ENCODE measurements around the gene PRSS12.

PRSS12 gene

GRCh38 chr4:118338981-118339765 is 13.6 kb downstream of the PRSS12 start:
- Histone ChIP-seq H3K9me3 (ENCODE audit: low read length) (no peaks in the 10 kb centered on the region), H3K4me3 (ENCODE audit: low read depth in 1 of 2, low read length in 2 of 2) (no peak overlapping the region), H3K27ac (ENCODE audit: low read depth, low read length) (no peak overlapping the region), H3K9ac (ENCODE audit: low read length) (no peak overlapping the region), H3K36me3 (ENCODE audit: insufficient read depth, low read length) (no peaks in the 10 kb centered on the region), H3K27me3 (ENCODE audit: control insufficient read depth in 1 of 2, insufficient read depth in 2 of 2, low read length in 2 of 2) (no peaks in the 10 kb centered on the region), H3K4me1 (ENCODE audit: insufficient read depth, low read length) (no peaks in the 10 kb centered on the region)

GRCh38 chr4:118338518-118338917 is 14.3 kb downstream of the PRSS12 start:
- no peak overlapping the region for H3K27ac ChIP-seq (ENCODE audit: low read depth, low read length)
- no peaks in the 10 kb centered on the region for H3K36me3 ChIP-seq (ENCODE audit: insufficient read depth, low read length)
- H3K9me3 ChIP-seq (ENCODE audit: low read length) = no peaks in the 10 kb centered on the region
- no peaks in the 10 kb centered on the region for H3K27me3 ChIP-seq (ENCODE audit: control insufficient read depth in 1 of 2, insufficient read depth in 2 of 2, low read length in 2 of 2)
- no peaks in the 10 kb centered on the region for H3K4me1 ChIP-seq (ENCODE audit: insufficient read depth, low read length)
- no peak overlapping the region for H3K9ac ChIP-seq (ENCODE audit: low read length)
- no peak overlapping the region for H3K4me3 ChIP-seq (ENCODE audit: low read depth in 1 of 2, low read length in 2 of 2)

- Histone ChIP-seq H3K4me1 (ENCODE audit: insufficient read depth, low read length) (no peaks in the 10 kb centered on the region), H3K27me3 (ENCODE audit: control insufficient read depth in 1 of 2, insufficient read depth in 2 of 2, low read length in 2 of 2) (no peaks in the 10 kb centered on the region), H3K27ac (ENCODE audit: low read depth, low read length) (no peak overlapping the region), H3K36me3 (ENCODE audit: insufficient read depth, low read length) (no peaks in the 10 kb centered on the region), H3K9me3 (ENCODE audit: low read length) (no peaks in the 10 kb centered on the region), H3K4me3 (ENCODE audit: low read depth in 1 of 2, low read length in 2 of 2) (no peak overlapping the region), H3K9ac (ENCODE audit: low read length) (no peak overlapping the region)
Observed at GRCh38 chr4:118337954-118338353, 14.8 kb downstream of the PRSS12 start.

GRCh38 chr4:118335774-118336173 is 17.0 kb downstream of the PRSS12 start:
- Histone ChIP-seq H3K27ac (ENCODE audit: low read depth, low read length) (no peak overlapping the region), H3K4me3 (ENCODE audit: low read depth in 1 of 2, low read length in 2 of 2) (no peak overlapping the region)

GRCh38 chr4:118335324-118335723 is 17.5 kb downstream of the PRSS12 start:
- Histone ChIP-seq H3K27ac (ENCODE audit: low read depth, low read length) (no peak overlapping the region), H3K9me3 (ENCODE audit: low read length) (no peaks in the 10 kb centered on the region), H3K4me1 (ENCODE audit: insufficient read depth, low read length) (no peaks in the 10 kb centered on the region), H3K9ac (ENCODE audit: low read length) (no peak overlapping the region), H3K27me3 (ENCODE audit: control insufficient read depth in 1 of 2, insufficient read depth in 2 of 2, low read length in 2 of 2) (no peaks in the 10 kb centered on the region), H3K4me3 (ENCODE audit: low read depth in 1 of 2, low read length in 2 of 2) (no peak overlapping the region), H3K36me3 (ENCODE audit: insufficient read depth, low read length) (no peaks in the 10 kb centered on the region)

More at GRCh38 chr4:118335774-118336173, 17.0 kb downstream of the PRSS12 start:
- Histone ChIP-seq H3K9me3 (ENCODE audit: low read length) (no peaks in the 10 kb centered on the region), H3K27me3 (ENCODE audit: control insufficient read depth in 1 of 2, insufficient read depth in 2 of 2, low read length in 2 of 2) (no peaks in the 10 kb centered on the region), H3K4me1 (ENCODE audit: insufficient read depth, low read length) (no peaks in the 10 kb centered on the region), H3K36me3 (ENCODE audit: insufficient read depth, low read length) (no peaks in the 10 kb centered on the region), H3K9ac (ENCODE audit: low read length) (no peak overlapping the region)

- H3K27ac ChIP-seq (ENCODE audit: low read depth, low read length) = no peak overlapping the region
- no peaks in the 10 kb centered on the region for H3K27me3 ChIP-seq (ENCODE audit: control insufficient read depth in 1 of 2, insufficient read depth in 2 of 2, low read length in 2 of 2)
- no peak overlapping the region for H3K9ac ChIP-seq (ENCODE audit: low read length)
- H3K4me1 ChIP-seq (ENCODE audit: insufficient read depth, low read length) = peaks cover 7% of the 10 kb centered on the region
- H3K4me3 ChIP-seq (ENCODE audit: low read depth in 1 of 2, low read length in 2 of 2) = no peak overlapping the region
- no peaks in the 10 kb centered on the region for H3K36me3 ChIP-seq (ENCODE audit: insufficient read depth, low read length)
- H3K9me3 ChIP-seq (ENCODE audit: low read length) = no peaks in the 10 kb centered on the region
Observed at GRCh38 chr4:118331352-118331751, 21.5 kb downstream of the PRSS12 start.

- Histone ChIP-seq H3K9me3 (ENCODE audit: low read length) (no peaks in the 10 kb centered on the region), H3K4me3 (ENCODE audit: low read depth in 1 of 2, low read length in 2 of 2) (no peak overlapping the region), H3K9ac (ENCODE audit: low read length) (no peak overlapping the region), H3K27me3 (ENCODE audit: control insufficient read depth in 1 of 2, insufficient read depth in 2 of 2, low read length in 2 of 2) (no peaks in the 10 kb centered on the region), H3K4me1 (ENCODE audit: insufficient read depth, low read length) (peaks cover 7% of the 10 kb centered on the region), H3K36me3 (ENCODE audit: insufficient read depth, low read length) (no peaks in the 10 kb centered on the region), H3K27ac (ENCODE audit: low read depth, low read length) (no peak overlapping the region)
Observed at GRCh38 chr4:118329849-118330248, 23.0 kb downstream of the PRSS12 start.

GRCh38 chr4:118327554-118328241 is 25.1 kb downstream of the PRSS12 start:
- Histone ChIP-seq H3K9me3 (ENCODE audit: low read length) (no peaks in the 10 kb centered on the region), H3K36me3 (ENCODE audit: insufficient read depth, low read length) (no peaks in the 10 kb centered on the region), H3K27me3 (ENCODE audit: control insufficient read depth in 1 of 2, insufficient read depth in 2 of 2, low read length in 2 of 2) (no peaks in the 10 kb centered on the region), H3K4me1 (ENCODE audit: insufficient read depth, low read length) (peaks cover 7% of the 10 kb centered on the region), H3K4me3 (ENCODE audit: low read depth in 1 of 2, low read length in 2 of 2) (no peak overlapping the region), H3K27ac (ENCODE audit: low read depth, low read length) (no peak overlapping the region), H3K9ac (ENCODE audit: low read length) (no peak overlapping the region)

GRCh38 chr4:118326585-118326984 is 26.2 kb downstream of the PRSS12 start:
- Histone ChIP-seq H3K27me3 (ENCODE audit: control insufficient read depth in 1 of 2, insufficient read depth in 2 of 2, low read length in 2 of 2) (no peaks in the 10 kb centered on the region), H3K36me3 (ENCODE audit: insufficient read depth, low read length) (no peaks in the 10 kb centered on the region), H3K9ac (ENCODE audit: low read length) (no peak overlapping the region), H3K4me3 (ENCODE audit: low read depth in 1 of 2, low read length in 2 of 2) (no peak overlapping the region), H3K27ac (ENCODE audit: low read depth, low read length) (no peak overlapping the region), H3K4me1 (ENCODE audit: insufficient read depth, low read length) (peaks cover 7% of the 10 kb centered on the region), H3K9me3 (ENCODE audit: low read length) (no peaks in the 10 kb centered on the region)

- Histone ChIP-seq H3K9me3 (ENCODE audit: low read length) (no peaks in the 10 kb centered on the region), H3K27ac (ENCODE audit: low read depth, low read length) (no peak overlapping the region), H3K27me3 (ENCODE audit: control insufficient read depth in 1 of 2, insufficient read depth in 2 of 2, low read length in 2 of 2) (no peaks in the 10 kb centered on the region), H3K36me3 (ENCODE audit: insufficient read depth, low read length) (no peaks in the 10 kb centered on the region), H3K4me1 (ENCODE audit: insufficient read depth, low read length) (peaks cover 7% of the 10 kb centered on the region), H3K4me3 (ENCODE audit: low read depth in 1 of 2, low read length in 2 of 2) (no peak overlapping the region), H3K9ac (ENCODE audit: low read length) (no peak overlapping the region)
Observed at GRCh38 chr4:118325431-118325830, 27.4 kb downstream of the PRSS12 start.

- Histone ChIP-seq H3K4me3 (ENCODE audit: low read depth in 1 of 2, low read length in 2 of 2) (no peak overlapping the region), H3K9me3 (ENCODE audit: low read length) (no peaks in the 10 kb centered on the region), H3K27me3 (ENCODE audit: control insufficient read depth in 1 of 2, insufficient read depth in 2 of 2, low read length in 2 of 2) (no peaks in the 10 kb centered on the region), H3K27ac (ENCODE audit: low read depth, low read length) (no peak overlapping the region), H3K9ac (ENCODE audit: low read length) (no peak overlapping the region), H3K36me3 (ENCODE audit: insufficient read depth, low read length) (no peaks in the 10 kb centered on the region), H3K4me1 (ENCODE audit: insufficient read depth, low read length) (peaks cover 6% of the 10 kb centered on the region)
Observed at GRCh38 chr4:118322831-118323502, 29.8 kb downstream of the PRSS12 start.
